Skin epidermis (tissue), 12 donors: ENCODE results near the gene HABP2.

Experiments
- H3K27ac ChIP-seq, 21 experiments: fragments of 200-600 bp; sonication (generic) in 11 of 21; one replicate each; pipeline ENCODE4 v1.5.0; 2020; ENCODE audit warnings: mild to moderate bottlenecking in 3 of 21, inconsistent platforms in 2 of 21, moderate library complexity in 2 of 21
- H3K4me3 ChIP-seq, 7 experiments: fragments of 200-600 bp; sonication (generic) in 2 of 7; one replicate each; pipeline ENCODE4 v1.5.0; 2020; ENCODE audit warnings: inconsistent platforms in 2 of 7, mild to moderate bottlenecking in 2 of 7, moderate library complexity in 1 of 7

The HABP2 gene

DNA sequence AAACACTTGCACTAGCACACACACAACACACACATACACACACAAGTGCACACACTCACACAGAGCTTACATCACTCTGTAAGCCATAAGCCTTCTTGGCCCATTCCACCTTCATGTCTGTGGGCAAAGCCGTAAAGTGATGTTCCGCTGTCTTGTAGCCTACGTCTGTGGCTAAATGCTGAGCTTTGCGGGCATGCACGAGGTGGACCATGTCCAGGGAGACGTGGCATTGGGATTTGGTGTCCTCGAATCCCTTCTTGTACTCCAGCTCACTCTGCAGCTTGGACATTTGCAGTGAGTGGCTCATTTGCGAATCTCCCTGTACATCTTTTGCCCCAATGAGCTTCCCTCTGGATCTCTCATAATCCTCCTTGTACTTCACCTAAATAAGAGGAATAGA, 68.9 kb downstream of the HABP2 start:
- Histone ChIP-seq H3K4me3 (no peak overlapping the region), H3K27ac (no peak overlapping the region)

DNA sequence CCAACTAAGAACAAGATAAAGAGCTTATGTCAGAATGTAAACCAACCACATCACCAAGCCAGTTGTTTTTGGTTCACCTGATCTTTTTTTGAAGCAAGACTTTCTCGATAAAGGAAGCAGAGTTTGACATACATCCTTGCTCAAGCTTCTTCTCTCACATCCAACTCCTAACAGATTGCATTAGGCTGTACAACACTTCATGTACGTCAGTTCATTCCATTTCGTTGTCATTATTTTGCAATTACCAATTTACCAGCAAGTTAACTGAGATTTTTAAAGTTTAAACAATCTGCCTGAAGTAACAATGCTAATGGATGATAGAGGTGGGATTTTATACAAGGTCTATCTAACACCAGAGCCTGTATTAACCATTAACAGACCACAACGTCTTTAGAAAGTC, 70.0 kb downstream of the HABP2 start:
- H3K4me3 ChIP-seq: no peak overlapping the region
- H3K27ac ChIP-seq: no peak overlapping the region

DNA sequence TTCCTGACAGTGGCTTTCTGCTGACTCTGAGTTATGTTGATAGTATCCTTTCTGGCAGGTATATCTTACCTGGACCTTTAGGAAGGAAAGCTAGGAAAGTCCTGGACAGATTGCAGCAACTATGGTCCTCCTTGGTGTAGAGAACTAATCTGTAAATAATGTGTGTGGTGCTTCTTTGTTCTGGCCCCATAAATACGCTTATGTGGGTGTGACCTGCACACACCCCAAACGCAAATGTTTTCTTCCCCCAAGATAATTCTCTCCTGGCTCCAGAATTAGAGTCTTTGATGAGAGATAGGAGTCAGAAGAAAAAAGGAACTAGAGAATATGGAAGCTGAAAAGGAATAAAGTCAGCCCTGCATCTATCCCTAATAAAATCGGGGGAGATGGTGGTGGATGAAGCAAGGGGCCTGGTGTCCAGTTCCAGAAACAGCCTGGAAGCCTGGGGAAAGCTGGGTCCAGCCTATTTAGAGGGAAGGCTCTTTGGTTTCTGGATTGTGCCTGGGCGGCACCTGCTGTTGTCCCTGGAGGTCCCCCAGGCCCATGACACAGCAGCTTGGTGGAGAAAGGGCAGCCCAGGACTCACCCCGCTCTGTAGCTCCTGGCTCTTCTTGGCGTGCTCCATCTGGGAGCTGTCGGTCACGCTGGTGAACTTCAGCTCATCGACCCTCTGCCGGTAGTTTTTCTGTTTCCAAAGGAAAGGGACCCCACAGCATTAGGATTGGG, 72.8 kb downstream of the HABP2 start:
- Histone ChIP-seq H3K4me3 (no peak overlapping the region), H3K27ac (no peak overlapping the region)

DNA sequence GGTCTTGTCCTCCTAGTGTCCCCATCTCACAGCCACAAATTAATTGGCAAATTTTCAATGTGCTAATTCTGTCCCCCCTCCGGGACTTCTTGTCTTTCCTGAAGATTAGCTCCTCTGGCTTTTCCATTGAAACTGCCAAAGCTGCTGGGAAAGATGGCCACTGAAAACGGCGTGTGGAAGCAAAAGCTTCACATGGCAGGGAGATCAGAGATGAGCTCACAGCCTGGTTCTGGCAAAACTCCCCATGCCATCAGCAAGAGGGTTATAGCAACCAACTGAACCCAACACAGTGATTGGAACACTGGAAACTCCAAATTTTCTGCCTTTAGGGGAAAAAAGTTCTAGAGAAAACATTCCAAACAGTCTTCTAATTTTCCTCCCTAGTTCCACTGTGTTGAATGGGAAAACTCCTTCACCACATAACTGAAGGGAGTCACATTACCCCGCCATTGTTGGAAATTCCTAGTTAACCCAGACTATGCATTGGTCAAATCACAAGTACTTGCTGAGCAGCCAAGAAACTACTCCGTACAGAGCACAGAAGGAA, 74.0 kb downstream of the HABP2 start:
- Histone ChIP-seq H3K27ac (no peak overlapping the region), H3K4me3 (no peak overlapping the region)

DNA sequence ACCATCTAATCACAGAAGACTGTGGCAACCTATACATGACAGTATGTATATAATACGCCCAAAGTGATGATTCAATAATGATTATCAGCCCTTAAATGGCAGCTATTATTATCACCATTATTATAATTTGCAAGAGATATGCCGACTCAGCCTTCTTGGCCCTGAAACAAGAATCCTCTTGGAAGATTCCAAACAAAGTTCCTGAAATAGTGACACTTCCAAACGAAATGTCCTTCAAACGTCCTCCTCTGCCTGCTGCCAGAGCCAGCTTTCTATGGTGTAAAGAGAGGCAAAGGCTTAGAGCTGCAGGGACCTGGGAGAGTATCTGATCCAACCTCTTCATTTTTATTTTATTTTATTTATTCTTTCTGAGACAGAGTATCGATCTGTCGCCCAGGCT, 75.0 kb downstream of the HABP2 start:
- Histone ChIP-seq H3K4me3 (no peak overlapping the region), H3K27ac (no peak overlapping the region)

DNA sequence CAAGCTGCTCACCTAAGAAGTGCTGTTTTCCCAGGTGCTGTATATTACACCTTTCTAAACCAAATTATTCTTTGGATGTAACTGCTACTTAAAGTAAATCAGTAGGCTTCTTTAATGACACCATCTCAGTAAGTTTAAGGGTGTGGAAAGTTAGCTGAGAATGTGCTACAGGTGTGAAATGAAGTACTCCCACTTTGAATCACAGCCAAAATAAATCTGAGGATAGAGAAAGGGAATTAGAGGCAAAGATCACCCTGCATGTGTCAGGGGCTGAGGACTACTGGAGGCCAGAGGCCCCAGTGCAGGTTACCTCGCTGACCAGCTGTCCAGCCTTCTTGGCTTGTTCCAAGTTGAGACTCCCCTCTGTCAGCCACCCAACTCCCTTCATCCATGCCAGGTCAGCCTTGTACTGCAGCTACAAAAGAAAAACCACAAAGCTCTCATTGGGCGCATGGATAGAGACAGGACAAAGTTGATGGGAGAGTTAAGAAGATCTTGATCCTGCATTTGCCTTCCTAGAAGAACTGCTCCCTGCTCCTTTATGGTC, 75.8 kb downstream of the HABP2 start:
- Histone ChIP-seq H3K27ac (no peak overlapping the region), H3K4me3 (no peak overlapping the region)

DNA sequence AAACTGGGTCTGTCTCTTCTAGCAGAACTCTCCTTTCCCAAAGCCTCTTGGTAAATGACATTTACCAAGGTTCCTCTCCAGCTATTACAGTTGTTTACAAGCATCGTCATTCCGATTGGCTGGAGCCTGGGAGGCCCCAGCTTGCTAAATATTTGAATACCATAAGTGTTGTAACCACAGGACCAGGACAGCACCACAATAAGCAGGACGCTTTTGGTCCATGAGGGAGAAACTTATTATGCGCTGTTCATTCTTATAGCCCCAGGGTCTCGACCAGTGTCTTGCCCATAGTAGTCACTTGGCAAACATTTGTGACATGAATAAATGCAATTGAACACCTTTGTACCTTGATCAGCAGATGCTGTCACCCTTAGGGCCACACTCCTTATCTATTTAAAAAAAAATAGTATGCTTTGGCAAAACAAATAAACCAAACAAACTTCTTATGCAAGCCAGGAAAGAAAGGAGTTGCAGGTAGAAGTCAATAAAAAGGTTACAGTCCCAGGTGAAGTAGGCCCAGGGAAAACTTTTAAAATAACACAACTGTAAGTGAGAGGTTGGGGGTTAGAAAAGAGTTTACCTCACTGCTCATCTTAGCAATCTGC, 78.2 kb downstream of the HABP2 start:
- Histone ChIP-seq H3K27ac (no peak overlapping the region), H3K4me3 (no peak overlapping the region)

DNA sequence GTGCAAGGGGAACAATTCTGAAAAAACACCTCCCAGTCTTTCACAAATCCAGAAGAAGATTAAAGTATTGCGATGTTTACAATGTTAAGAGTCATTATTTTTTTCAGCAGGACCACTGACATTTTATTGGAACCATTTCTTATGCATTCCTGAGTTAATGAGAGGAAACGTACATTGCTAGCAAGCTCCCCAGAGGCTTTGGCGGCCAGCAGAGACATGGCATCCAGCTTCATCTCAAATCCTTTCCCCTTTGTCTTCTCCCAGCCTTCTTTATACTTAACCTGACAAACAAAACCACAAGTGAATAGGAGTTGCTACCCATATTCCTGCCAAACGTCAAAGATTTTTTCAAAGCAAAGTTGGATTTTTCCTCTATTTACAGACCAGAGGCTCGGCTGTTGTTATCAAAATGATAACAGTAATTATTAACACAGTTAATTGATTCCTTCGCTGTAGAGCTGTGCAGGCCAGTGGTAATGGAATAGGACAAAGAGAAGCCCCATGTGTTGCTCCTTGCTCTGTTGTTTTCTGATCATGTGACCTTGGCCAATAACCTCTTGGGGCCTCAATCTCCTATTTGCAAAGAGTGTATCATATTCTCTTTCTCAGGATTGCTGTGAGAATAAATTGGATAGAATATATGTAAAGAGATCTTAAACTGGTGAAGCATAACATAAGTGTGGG, 79.0 kb downstream of the HABP2 start:
- Histone ChIP-seq H3K27ac (no peak overlapping the region), H3K4me3 (no peak overlapping the region)
